K562 (cell line): ENCODE measurements around the gene ZNF148. TPM values are rescaled to one million over a fixed set of nuclear protein-coding genes. Genes with fewer than 3 reads are reported as not detected.

ENCODE experiments used
- CHAMP1 ChIP-seq: fragments of 450-650 bp; IDR thresholded peaks from 2 replicates; pipeline ENCODE4 v1.6.1; 2016; ENCODE audit warnings: mild to moderate bottlenecking
- DACH1 ChIP-seq: fragments of 450-650 bp; IDR thresholded peaks from 2 replicates; pipeline ENCODE4 v1.6.1; 2018; ENCODE audit not compliant: partially characterized antibody
- MXI1 ChIP-seq: IDR thresholded peaks from 2 replicates; pipeline ENCODE4 v1.6.1; 2011; ENCODE audit warnings: low read depth, mild to moderate bottlenecking, improper control_type of control experiment, low read length
- RNF219 ChIP-seq: fragments of 250-450 bp; sonication (Bioruptor Pico); IDR thresholded peaks from 2 replicates; pipeline ENCODE4 v1.5.0; 2022; ENCODE audit warnings: mild to moderate bottlenecking
- ZBTB33 ChIP-seq: sonication (generic); formaldehyde crosslinking; IDR thresholded peaks from 2 replicates; pipeline ENCODE4 v1.8.1; 2023; ENCODE audit warnings: mild to moderate bottlenecking, missing genetic modification reagents
- polyA plus RNA-seq, 8 experiments: library from polyadenylated mRNA; depleted of rRNA in 4 of 8; stranded (reverse) in 5 of 8; unstranded in 3 of 8; fragments of >200 nt; fragmentation: Nextera tagmentation in 2 of 8; fragmentation: Illumina TruSeq in 1 of 8; extraction: Ambion mirVana in 2 of 8; extraction: Trizol in 1 of 8; gene quantifications; 2 replicates each; pipeline versions ENCODE4 v1.2.1 to v1.2.3, GENCODE V29; 2011 to 2014; ENCODE audit warnings: inconsistent platforms in 1 of 8, missing spikeins in 1 of 8
- total RNA-seq, 7 experiments: library from RNA; depleted of rRNA in 6 of 7; stranded (reverse); fragments of >200 nt in 6 of 7; fragmentation: Illumina TruSeq in 2 of 7; extraction: Trizol in 2 of 7; gene quantifications; 2 replicates each; pipeline versions ENCODE4 v1.2.1 to v1.2.3, GENCODE V29; 2011 to 2021; ENCODE audit warnings: low replicate concordance in 1 of 7

Gene ZNF148
- total and polyA plus RNA-seq, 9 of the 15 experiments (the other 6 are each of a cell fraction or from before 2014, with no cell fraction given): 2.7 to 15.1 (median 8.3) TPM

GRCh38 chr3:125357032-125357658, 18.0 kb downstream of the ZNF148 start (continued):
- peak; percentile 91 for TF ChIP-seq ZBTB33 (CRISPR knock-in tag)
- no peak for TF ChIP-seq MXI1
- TF ChIP-seq RNF219 (CRISPR knock-in tag): no peak
- no peak for TF ChIP-seq DACH1
- TF ChIP-seq CHAMP1: peak; percentile 88
